ENCODE data around the gene HIBCH.
"Not testable (repeated sequence)": the region's sequence is repeated elsewhere in the genome, so short reads cannot be mapped to it uniquely, and the experiment has no call there.

Gene HIBCH

GRCh38 chr2:190335584-190335983 lies 16.0 kb upstream of the HIBCH start:
- not testable (repeated sequence) for H3K27me3 ChIP-seq (ENCODE audit: insufficient read depth, low read length); H2AFZ ChIP-seq (ENCODE audit: low read depth, low read length); H3K4me1 ChIP-seq (ENCODE audit: insufficient read depth, low read length); H3K36me3 ChIP-seq (ENCODE audit: insufficient read depth, low read length); H3K9me3 ChIP-seq (ENCODE audit: low read length); H3K4me3 ChIP-seq (ENCODE audit: low read length)

GRCh38 chr2:190335225-190335559 lies 15.6 kb upstream of the HIBCH start:
- no peak overlapping the region for H2AFZ ChIP-seq (ENCODE audit: low read depth, low read length)
- H3K4me3 ChIP-seq (ENCODE audit: low read length) = no peak overlapping the region
- H3K36me3 ChIP-seq (ENCODE audit: insufficient read depth, low read length) = no peaks in the 10 kb centered on the region
- no peaks in the 10 kb centered on the region for H3K9me3 ChIP-seq (ENCODE audit: low read length)
- no peaks in the 10 kb centered on the region for H3K4me1 ChIP-seq (ENCODE audit: insufficient read depth, low read length)
- H3K27me3 ChIP-seq (ENCODE audit: insufficient read depth, low read length) = no peaks in the 10 kb centered on the region

GRCh38 chr2:190334479-190335224 lies 15.0 kb upstream of the HIBCH start:
- Histone ChIP-seq H3K9me3 (ENCODE audit: low read length) (no peaks in the 10 kb centered on the region), H2AFZ (ENCODE audit: low read depth, low read length) (no peak overlapping the region), H3K27me3 (ENCODE audit: insufficient read depth, low read length) (no peaks in the 10 kb centered on the region), H3K36me3 (ENCODE audit: insufficient read depth, low read length) (no peaks in the 10 kb centered on the region), H3K4me1 (ENCODE audit: insufficient read depth, low read length) (no peaks in the 10 kb centered on the region), H3K4me3 (ENCODE audit: low read length) (no peak overlapping the region)

GRCh38 chr2:190333928-190334327 lies 14.3 kb upstream of the HIBCH start:
- Histone ChIP-seq H3K27me3 (ENCODE audit: insufficient read depth, low read length) (no peaks in the 10 kb centered on the region), H3K9me3 (ENCODE audit: low read length) (no peaks in the 10 kb centered on the region), H3K4me1 (ENCODE audit: insufficient read depth, low read length) (no peaks in the 10 kb centered on the region), H3K4me3 (ENCODE audit: low read length) (no peak overlapping the region), H2AFZ (ENCODE audit: low read depth, low read length) (no peak overlapping the region), H3K36me3 (ENCODE audit: insufficient read depth, low read length) (no peaks in the 10 kb centered on the region)

GRCh38 chr2:190333395-190333794 lies 13.8 kb upstream of the HIBCH start:
- Histone ChIP-seq H3K27me3 (ENCODE audit: insufficient read depth, low read length) (no peaks in the 10 kb centered on the region), H3K36me3 (ENCODE audit: insufficient read depth, low read length) (no peaks in the 10 kb centered on the region), H3K4me3 (ENCODE audit: low read length) (no peak overlapping the region), H3K4me1 (ENCODE audit: insufficient read depth, low read length) (no peaks in the 10 kb centered on the region), H3K9me3 (ENCODE audit: low read length) (no peaks in the 10 kb centered on the region), H2AFZ (ENCODE audit: low read depth, low read length) (no peak overlapping the region)

- no peaks in the 10 kb centered on the region for H3K4me1 ChIP-seq (ENCODE audit: insufficient read depth, low read length)
- H3K9me3 ChIP-seq (ENCODE audit: low read length) = no peaks in the 10 kb centered on the region
- H3K36me3 ChIP-seq (ENCODE audit: insufficient read depth, low read length) = no peaks in the 10 kb centered on the region
- H3K27me3 ChIP-seq (ENCODE audit: insufficient read depth, low read length) = no peaks in the 10 kb centered on the region
- H3K4me3 ChIP-seq (ENCODE audit: low read length) = no peak overlapping the region
- no peak overlapping the region for H2AFZ ChIP-seq (ENCODE audit: low read depth, low read length)
Observed at GRCh38 chr2:190328573-190329147, 9.0 kb upstream of the HIBCH start.

GRCh38 chr2:190327867-190328572 lies 8.4 kb upstream of the HIBCH start:
- Histone ChIP-seq H3K27me3 (ENCODE audit: insufficient read depth, low read length) (no peaks in the 10 kb centered on the region), H2AFZ (ENCODE audit: low read depth, low read length) (no peak overlapping the region), H3K4me1 (ENCODE audit: insufficient read depth, low read length) (no peaks in the 10 kb centered on the region), H3K4me3 (ENCODE audit: low read length) (no peak overlapping the region), H3K9me3 (ENCODE audit: low read length) (no peaks in the 10 kb centered on the region), H3K36me3 (ENCODE audit: insufficient read depth, low read length) (no peaks in the 10 kb centered on the region)

- peaks cover under 1% of the 10 kb centered on the region for H3K4me1 ChIP-seq (ENCODE audit: insufficient read depth, low read length)
- no peak overlapping the region for H3K4me3 ChIP-seq (ENCODE audit: low read length)
- no peak overlapping the region for H2AFZ ChIP-seq (ENCODE audit: low read depth, low read length)
- H3K9me3 ChIP-seq (ENCODE audit: low read length) = no peaks in the 10 kb centered on the region
- no peaks in the 10 kb centered on the region for H3K27me3 ChIP-seq (ENCODE audit: insufficient read depth, low read length)
- no peaks in the 10 kb centered on the region for H3K36me3 ChIP-seq (ENCODE audit: insufficient read depth, low read length)
Observed at GRCh38 chr2:190325588-190325987, 6.0 kb upstream of the HIBCH start.

- Histone ChIP-seq H3K27me3 (ENCODE audit: insufficient read depth, low read length) (no peaks in the 10 kb centered on the region), H3K4me3 (ENCODE audit: low read length) (no peak overlapping the region), H3K36me3 (ENCODE audit: insufficient read depth, low read length) (no peaks in the 10 kb centered on the region), H3K9me3 (ENCODE audit: low read length) (no peaks in the 10 kb centered on the region), H3K4me1 (ENCODE audit: insufficient read depth, low read length) (peaks cover 8% of the 10 kb centered on the region), H2AFZ (ENCODE audit: low read depth, low read length) (no peak overlapping the region)
Observed at GRCh38 chr2:190323406-190323805, 3.8 kb upstream of the HIBCH start.

GRCh38 chr2:190320696-190321095 lies 1.1 kb upstream of the HIBCH start:
- no peaks in the 10 kb centered on the region for H3K9me3 ChIP-seq (ENCODE audit: low read length)
- no peaks in the 10 kb centered on the region for H3K27me3 ChIP-seq (ENCODE audit: insufficient read depth, low read length)
- no peak overlapping the region for H3K4me3 ChIP-seq (ENCODE audit: low read length)
- H3K4me1 ChIP-seq (ENCODE audit: insufficient read depth, low read length) = peaks cover 12% of the 10 kb centered on the region
- H3K36me3 ChIP-seq (ENCODE audit: insufficient read depth, low read length) = peaks cover 2% of the 10 kb centered on the region
- H2AFZ ChIP-seq (ENCODE audit: low read depth, low read length) = peak overlapping the region; percentile 83

GRCh38 chr2:190318931-190319554 lies 583 bp downstream of the HIBCH start:
- Histone ChIP-seq H2AFZ (ENCODE audit: low read depth, low read length) (peak overlapping the region; percentile 41), H3K9me3 (ENCODE audit: low read length) (no peaks in the 10 kb centered on the region), H3K27me3 (ENCODE audit: insufficient read depth, low read length) (no peaks in the 10 kb centered on the region), H3K4me1 (ENCODE audit: insufficient read depth, low read length) (peaks cover 12% of the 10 kb centered on the region), H3K36me3 (ENCODE audit: insufficient read depth, low read length) (peaks cover 2% of the 10 kb centered on the region), H3K4me3 (ENCODE audit: low read length) (peak overlapping the region; percentile 85)

- Histone ChIP-seq H2AFZ (ENCODE audit: low read depth, low read length) (no peak overlapping the region), H3K9me3 (ENCODE audit: low read length) (no peaks in the 10 kb centered on the region), H3K4me3 (ENCODE audit: low read length) (peak overlapping the region; percentile 85), H3K4me1 (ENCODE audit: insufficient read depth, low read length) (peaks cover 12% of the 10 kb centered on the region), H3K36me3 (ENCODE audit: insufficient read depth, low read length) (peaks cover 2% of the 10 kb centered on the region), H3K27me3 (ENCODE audit: insufficient read depth, low read length) (no peaks in the 10 kb centered on the region)
Observed at GRCh38 chr2:190318514-190318913, 1.1 kb downstream of the HIBCH start.

- Histone ChIP-seq H3K27me3 (ENCODE audit: insufficient read depth, low read length) (no peaks in the 10 kb centered on the region), H3K9me3 (ENCODE audit: low read length) (no peaks in the 10 kb centered on the region), H3K36me3 (ENCODE audit: insufficient read depth, low read length) (peaks cover 10% of the 10 kb centered on the region), H2AFZ (ENCODE audit: low read depth, low read length) (no peak overlapping the region), H3K4me1 (ENCODE audit: insufficient read depth, low read length) (peaks cover 8% of the 10 kb centered on the region), H3K4me3 (ENCODE audit: low read length) (no peak overlapping the region)
Observed at GRCh38 chr2:190315273-190315672, 4.4 kb downstream of the HIBCH start.
